Erythroblast (primary cell): ENCODE results near the gene AMBN.

Experiments
- DNase-seq, 2 experiments: peaks; one replicate each; lab custom pipeline; 2025; lab: John Stamatoyannopoulos, UW
- GATA1 ChIP-seq: IDR thresholded peaks from 2 replicates; pipeline ENCODE4 v1.6.1; 2011; ENCODE audit warnings: low read depth, mild to moderate bottlenecking, control low read depth, low read length, moderate library complexity
- POLR2A ChIP-seq: IDR thresholded peaks from 2 replicates; pipeline ENCODE4 v1.6.1; 2011; ENCODE audit warnings: mild to moderate bottlenecking, low read length

AMBN gene

GRCh38 chr4:70591955-70592582, at the start of gene AMBN:
TSS of gene AMBN (plus strand) at chr4:70592256. CDS start at chr4:70592359, 103 bp downstream.
- no peak for DNase-seq
- TF ChIP-seq GATA1 (no peak), POLR2A (no peak)

GRCh38 chr4:70544279-70544868, 47.7 kb upstream of the AMBN start:
- DNase-seq = peak; percentile 2 to 18
- TF ChIP-seq POLR2A = no peak
- no peak for TF ChIP-seq GATA1

- no peak for TF ChIP-seq GATA1
- DNase-seq = no peak
These were observed 35.2 kb upstream of the AMBN start for GRCh38 chr4:70556856-70557255.

GRCh38 chr4:70559211-70559830, 32.7 kb upstream of the AMBN start:
- no peak for TF ChIP-seq POLR2A
- peak; percentile 21 to 57 for DNase-seq

- no peak for DNase-seq
- TF ChIP-seq GATA1 (no peak), POLR2A (no peak)
These were observed 32.1 kb upstream of the AMBN start for GRCh38 chr4:70559924-70560323.

- no peak for TF ChIP-seq POLR2A
- no peak for TF ChIP-seq GATA1
- DNase-seq = no peak
These were observed 28.0 kb upstream of the AMBN start for GRCh38 chr4:70564033-70564432.

GRCh38 chr4:70570796-70571195, 21.3 kb upstream of the AMBN start:
- no peak for TF ChIP-seq GATA1
- no peak for TF ChIP-seq POLR2A
- no peak for DNase-seq

- DNase-seq = no peak
- TF ChIP-seq POLR2A (no peak), GATA1 (no peak)
These were observed 20.3 kb upstream of the AMBN start for GRCh38 chr4:70571772-70572171.

- TF ChIP-seq GATA1 (no peak), POLR2A (no peak)
- DNase-seq = no peak
These were observed 16.1 kb upstream of the AMBN start for GRCh38 chr4:70575964-70576363.

GRCh38 chr4:70577220-70577927, 14.7 kb upstream of the AMBN start:
- no peak for DNase-seq
- no peak for TF ChIP-seq GATA1
- TF ChIP-seq POLR2A = no peak

GRCh38 chr4:70581980-70582379, 10.1 kb upstream of the AMBN start:
- TF ChIP-seq POLR2A = no peak
- no peak for TF ChIP-seq GATA1
- no peak for DNase-seq

- TF ChIP-seq GATA1 = no peak
- TF ChIP-seq POLR2A = no peak
- no peak for DNase-seq
These were observed 7.9 kb upstream of the AMBN start for GRCh38 chr4:70583952-70584834.

- DNase-seq = no peak
- no peak for TF ChIP-seq POLR2A
- no peak for TF ChIP-seq GATA1
These were observed 5.2 kb upstream of the AMBN start for GRCh38 chr4:70586841-70587240.
